C4-2B (cell line): ENCODE data around the gene IZUMO4.

Source experiments
- CTCF ChIP-seq: fragments of 450-650 bp; conservative IDR thresholded peaks from 2 replicates; pipeline ENCODE4 v1.5.1; 2017; ENCODE audit warnings: mild to moderate bottlenecking
- ZFX ChIP-seq: fragments of 450-650 bp; IDR thresholded peaks from 2 replicates; pipeline ENCODE4 v1.6.1; 2017

GRCh38 chr19:2135474-2136402, 39.0 kb downstream of the IZUMO4 start:
- TF ChIP-seq CTCF (no peak), ZFX (no peak)
